Prostate gland (tissue), 2 donors: ENCODE results near the gene ARHGAP26.

Experiments used
- CTCF ChIP-seq, 4 experiments: fragments of 200-600 bp in 2 of 4; fragments of 450-650 bp in 2 of 4; sonication (generic) in 2 of 4; IDR thresholded peaks; 1 replicate in 3 of 4; 2 replicates in 1 of 4; pipeline ENCODE4 v1.5.1; 2016 to 2019; ENCODE audit warnings: antibody characterized with exemption in 4 of 4, mild to moderate bottlenecking in 2 of 4, moderate library complexity in 2 of 4
- POLR2AphosphoS5 ChIP-seq: sonication (generic); formaldehyde crosslinking; IDR thresholded peaks from one replicate; pipeline ENCODE4 v1.6.1; 2017; ENCODE audit warnings: antibody characterized with exemption

- no peak for TF ChIP-seq CTCF (IDR thresholded peaks at IDR 0.05)
- TF ChIP-seq POLR2AphosphoS5 = no peak
Observed at GRCh38 chr5:142782976-142783530, 12.9 kb downstream of the ARHGAP26 start.
